Cardiac fibroblast (primary cell): ENCODE data around the gene TSGA10IP.

ENCODE experiments used
- DNase-seq, 2 donors: peaks; one replicate each; pipeline versions ENCODE4 v3.0.0 to v3.0.0-alpha.2; 2010; ENCODE audit warnings: low read depth in 2 of 2
- H3K4me3 ChIP-seq, 2 donors: replicated peaks in 1 of 2; 1 replicate in 1 of 2; 2 replicates in 1 of 2; pipeline ENCODE4 v1.5.1; 2011; ENCODE audit warnings: low read depth in 2 of 2, low read length in 2 of 2, mild to moderate bottlenecking in 2 of 2, moderate library complexity in 1 of 2
- CTCF ChIP-seq: IDR thresholded peaks from one replicate; pipeline ENCODE4 v1.5.1; 2011; ENCODE audit warnings: low read depth, mild to moderate bottlenecking, low read length, inconsistent platforms

The TSGA10IP gene

GRCh38 chr11:65900125-65900898, 45.0 kb upstream of the TSGA10IP start, which contains the start of gene FOSL1:
TSS of gene FOSL1 (minus strand) at chr11:65900388. CDS start at chr11:65900339, 49 bp downstream.
- TF ChIP-seq CTCF: no peak
- peak; percentile 97 to 98 for DNase-seq
- peak within 1 kb of the TSS; percentile 76 to 98 for H3K4me3 ChIP-seq

- no peak for TF ChIP-seq CTCF
- no peak overlapping the region for H3K4me3 ChIP-seq
- DNase-seq: no peak
These were observed 44.4 kb upstream of the TSGA10IP start for GRCh38 chr11:65900899-65901180.

- no peak overlapping the region for H3K4me3 ChIP-seq
- TF ChIP-seq CTCF: no peak
- peak; percentile 69 to 92 for DNase-seq
These were observed 42.2 kb upstream of the TSGA10IP start for GRCh38 chr11:65903068-65903481.

DNA sequence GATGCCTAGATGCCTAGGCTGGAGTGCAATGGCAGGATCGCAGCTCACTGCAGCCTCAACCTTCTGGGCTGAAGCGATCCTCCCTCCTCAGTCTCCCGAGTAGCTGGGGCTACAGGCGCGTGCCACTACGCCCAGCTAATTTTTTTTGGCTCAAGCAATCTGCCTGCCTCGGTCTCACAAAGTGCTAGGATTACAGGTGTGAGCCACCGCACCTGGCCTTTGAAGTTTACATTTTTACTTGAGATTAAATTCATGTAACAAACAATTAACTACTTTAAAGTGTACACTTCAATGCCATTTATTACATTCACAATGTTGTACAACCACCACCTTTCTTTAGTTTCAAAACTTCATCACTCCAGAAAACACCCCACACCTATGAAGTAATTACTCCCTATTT, 41.6 kb upstream of the TSGA10IP start:
- DNase-seq: no peak
- no peak overlapping the region for H3K4me3 ChIP-seq
- TF ChIP-seq CTCF: no peak

DNA sequence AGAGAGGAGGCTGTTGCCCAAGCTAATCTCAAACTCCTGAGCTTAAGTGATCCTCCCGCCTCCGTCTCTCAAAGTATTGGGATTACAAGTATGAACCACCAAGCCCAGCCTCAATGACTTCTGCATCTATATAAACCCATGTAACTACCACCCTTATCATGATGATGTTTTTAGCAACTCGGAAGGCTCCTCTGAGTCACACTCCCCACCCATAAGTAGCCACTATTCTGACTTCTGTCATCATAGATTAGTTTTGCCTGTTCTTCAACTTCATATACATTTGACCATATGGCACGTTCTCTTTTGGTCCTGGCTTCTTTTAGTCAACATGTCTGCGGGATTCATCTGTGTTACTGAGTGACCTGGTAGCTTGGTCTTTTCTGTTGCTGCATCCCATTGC, 38.7 kb upstream of the TSGA10IP start:
- H3K4me3 ChIP-seq: no peak overlapping the region
- no peak for TF ChIP-seq CTCF
- DNase-seq: peak in 1 of 2 donors; percentile 23

GRCh38 chr11:65907878-65908277, 37.4 kb upstream of the TSGA10IP start:
- H3K4me3 ChIP-seq: no peak overlapping the region
- no peak for DNase-seq
- TF ChIP-seq CTCF: no peak
